Esophagus muscularis mucosa (tissue), 4 donors: ENCODE data around the gene PKP4. TPM values are rescaled to one million over a fixed set of nuclear protein-coding genes. Genes with fewer than 3 reads are reported as not detected.
A peak's percentile ranks its signal among the peaks of the same experiment; 100 is the strongest.

Experiments used
- DNase-seq: peaks from one replicate; pipeline ENCODE4 v3.0.0-alpha.2; 2017; ENCODE audit errors: extremely low spot score
- H3K27ac ChIP-seq, 4 donors: fragments of 200-600 bp; sonication (generic); replicated peaks in 1 of 4; 1 replicate in 3 of 4; 2 replicates in 1 of 4; pipeline ENCODE4 v1.5.1; 2016 to 2019; ENCODE audit warnings: mild to moderate bottlenecking in 1 of 4
- H3K27me3 ChIP-seq, 4 donors: fragments of 200-600 bp; sonication (generic); one replicate each; pipeline versions ENCODE4 v1.5.1 to v1.6.0; 2016 to 2019
- H3K36me3 ChIP-seq, 4 donors: fragments of 200-600 bp; sonication (generic); one replicate each; pipeline ENCODE4 v1.5.1; 2016 to 2019
- H3K4me1 ChIP-seq, 4 donors: fragments of 200-600 bp; sonication (generic); one replicate each; pipeline ENCODE4 v1.5.1; 2016 to 2019
- H3K4me3 ChIP-seq, 4 donors: fragments of 200-600 bp; sonication (generic); 1 replicate in 2 of 4; 2 replicates in 2 of 4; pipeline ENCODE4 v1.5.1; 2016 to 2019; ENCODE audit warnings: mild to moderate bottlenecking in 4 of 4, moderate library complexity in 1 of 4
- H3K9me3 ChIP-seq, 4 donors: fragments of 200-600 bp; sonication (generic); 1 replicate in 3 of 4; 2 replicates in 1 of 4; pipeline ENCODE4 v1.5.1; 2016 to 2019
- CTCF ChIP-seq, 3 experiments: fragments of 200-600 bp in 2 of 3; fragments of 450-650 bp in 1 of 3; sonication (generic) in 2 of 3; IDR thresholded peaks; one replicate each; pipeline ENCODE4 v1.5.1; 2017 to 2019; ENCODE audit warnings: antibody characterized with exemption in 3 of 3, mild to moderate bottlenecking in 2 of 3, moderate library complexity in 1 of 3
- EP300 ChIP-seq: sonication (generic); formaldehyde crosslinking; IDR thresholded peaks from one replicate; pipeline ENCODE4 v1.6.1; 2017; ENCODE audit warnings: antibody characterized with exemption
- POLR2A ChIP-seq: fragments of 450-650 bp; IDR thresholded peaks from one replicate; pipeline ENCODE4 v1.6.1; 2017; ENCODE audit warnings: antibody characterized with exemption, moderate library complexity, mild to moderate bottlenecking, low read depth
- POLR2AphosphoS5 ChIP-seq, 2 donors: sonication (generic); formaldehyde crosslinking; IDR thresholded peaks; one replicate each; pipeline ENCODE4 v1.6.1; 2017; ENCODE audit warnings: antibody characterized with exemption in 2 of 2
- WGBS: methylation state at CpG from one replicate; pipeline ENCODE4 v1.1.5; 2018; 5-methylcytosine and 5-hydroxymethylcytosine counted together
- intact Hi-C: fragments of 100-400 bp; cut with DNase I; formaldehyde crosslinking; loops from one replicate; pipeline ENCODE4 v1.15.1; 2023
- total RNA-seq, 4 donors: library from RNA; depleted of rRNA; stranded (reverse); fragments of >200 nt; gene quantifications; one replicate each; pipeline versions ENCODE4 v1.1.0 to v1.2.1, GENCODE V29; 2016

The PKP4 gene
- total RNA-seq, 4 donors from 2014 or later, result 79.7 to 131 (median 93.0) TPM

GRCh38 chr2:158666969-158667368 lies 210.2 kb downstream of the PKP4 start:
- WGBS, result 75% methylated on average over 7 of the region's 8 CpGs
- no peaks in the 10 kb centered on the region for H3K27me3 ChIP-seq
- H3K9me3 ChIP-seq, result no peaks in the 10 kb centered on the region
- intact Hi-C loops, result loop anchor here (10.0 kb wide), 1 partner anchor 202 kb away; no protein-coding TSS in a partner anchor
- H3K4me1 ChIP-seq, result peaks cover 34 to 52% (median 44%) of the 10 kb centered on the region in 4 donors
- H3K4me3 ChIP-seq, result no peak overlapping the region
- peak; percentile 72 for DNase-seq
- peaks cover 17 to 53% (median 38%) of the 10 kb centered on the region in 4 donors for H3K36me3 ChIP-seq
- peak overlapping the region; percentile 10 to 54 (median 16) for H3K27ac ChIP-seq
- TF ChIP-seq CTCF (IDR thresholded peaks at IDR 0.05) (no peak), POLR2AphosphoS5 (IDR thresholded peaks at IDR 0.05) (no peak), EP300 (no peak), POLR2A (no peak)

- no peak for DNase-seq
- peaks cover 13 to 47% (median 34%) of the 10 kb centered on the region in 4 donors for H3K36me3 ChIP-seq
- peak overlapping the region; percentile 10 to 54 (median 16) for H3K27ac ChIP-seq
- no peaks in the 10 kb centered on the region for H3K9me3 ChIP-seq
- H3K4me3 ChIP-seq, result no peak overlapping the region
- H3K27me3 ChIP-seq, result no peaks in the 10 kb centered on the region
- peaks cover 34 to 52% (median 44%) of the 10 kb centered on the region in 4 donors for H3K4me1 ChIP-seq
- intact Hi-C loops, result loop anchor here (10.0 kb wide), 1 partner anchor 203 kb away; no protein-coding TSS in a partner anchor
- TF ChIP-seq CTCF (IDR thresholded peaks at IDR 0.05) (no peak), POLR2AphosphoS5 (IDR thresholded peaks at IDR 0.05) (peak in 1 of 2 donors; percentile 26)
- WGBS, result 48% methylated on average over 4 of the region's 4 CpGs
These were observed 210.8 kb downstream of the PKP4 start for GRCh38 chr2:158667586-158667985.

- peak; percentile 81 for DNase-seq
- H3K27ac ChIP-seq, result peak overlapping the region in 3 of 4 donors; percentile 34 to 54 (median 35)
- intact Hi-C loops, result loop anchor here (10.0 kb wide), 1 partner anchor 203 kb away; no protein-coding TSS in a partner anchor
- peaks cover 34 to 52% (median 44%) of the 10 kb centered on the region in 4 donors for H3K4me1 ChIP-seq
- no peak for TF ChIP-seq EP300
- TF ChIP-seq POLR2AphosphoS5 (IDR thresholded peaks at IDR 0.05), result no peak
- no peak for TF ChIP-seq CTCF (IDR thresholded peaks at IDR 0.05)
- no peak for TF ChIP-seq POLR2A
- H3K9me3 ChIP-seq, result no peaks in the 10 kb centered on the region
- H3K27me3 ChIP-seq, result no peaks in the 10 kb centered on the region
- H3K36me3 ChIP-seq, result peaks cover 17 to 46% (median 29%) of the 10 kb centered on the region in 4 donors
- WGBS, result 56% methylated on average over 5 of the region's 5 CpGs
- no peak overlapping the region for H3K4me3 ChIP-seq
These were observed 211.4 kb downstream of the PKP4 start for GRCh38 chr2:158668001-158668765.

GRCh38 chr2:158670292-158670691 lies 213.5 kb downstream of the PKP4 start:
- Histone ChIP-seq H3K4me3 (no peak overlapping the region), H3K9me3 (no peaks in the 10 kb centered on the region), H3K27me3 (no peaks in the 10 kb centered on the region), H3K27ac (no peak overlapping the region), H3K4me1 (peaks cover 27 to 35% (median 29%) of the 10 kb centered on the region in 4 donors), H3K36me3 (peaks cover 23 to 57% (median 42%) of the 10 kb centered on the region in 4 donors)
- intact Hi-C loops, result no loop called here
- peak; percentile 47 for DNase-seq
- no peak for TF ChIP-seq POLR2AphosphoS5 (IDR thresholded peaks at IDR 0.05)
- no peak for TF ChIP-seq CTCF (IDR thresholded peaks at IDR 0.05)
- TF ChIP-seq POLR2A, result no peak
- no peak for TF ChIP-seq EP300
- WGBS, result 87% methylated on average over 3 of the region's 3 CpGs
